ENCODE measurements around the gene ICA1.
"Not testable (repeated sequence)": the region's sequence is repeated elsewhere in the genome, so short reads cannot be mapped to it uniquely, and the experiment has no call there.

The ICA1 gene

GRCh38 chr7:8263048-8263447 is 1.1 kb upstream of the ICA1 start:
- DNase-seq (ENCODE audit: low spot score) = peak; percentile 47

GRCh38 chr7:8260871-8261694 is 884 bp downstream of the ICA1 start:
- DNase-seq (ENCODE audit: low spot score) = peak; percentile 61

- DNase-seq (ENCODE audit: low spot score) = peak; percentile 33
These were observed 2.3 kb downstream of the ICA1 start for GRCh38 chr7:8259586-8260222.

GRCh38 chr7:8258734-8259133 is 3.2 kb downstream of the ICA1 start:
- DNase-seq (ENCODE audit: low spot score) = peak; percentile 63

- no peak for DNase-seq (ENCODE audit: low spot score)
These were observed 3.8 kb downstream of the ICA1 start for GRCh38 chr7:8258166-8258565.

- peak; percentile 92 for DNase-seq (ENCODE audit: low spot score)
These were observed 6.0 kb downstream of the ICA1 start for GRCh38 chr7:8255680-8256655.

GRCh38 chr7:8254667-8255066 is 7.3 kb downstream of the ICA1 start:
- DNase-seq (ENCODE audit: low spot score) = no peak

- DNase-seq (ENCODE audit: low spot score) = no peak
These were observed 7.8 kb downstream of the ICA1 start for GRCh38 chr7:8254215-8254614.

- no peak for DNase-seq (ENCODE audit: low spot score)
These were observed 10.8 kb downstream of the ICA1 start for GRCh38 chr7:8251195-8251594.

- DNase-seq (ENCODE audit: low spot score) = no peak
These were observed 11.4 kb downstream of the ICA1 start for GRCh38 chr7:8250547-8250946.

- no peak for DNase-seq (ENCODE audit: low spot score)
These were observed 12.8 kb downstream of the ICA1 start for GRCh38 chr7:8249121-8249520.

GRCh38 chr7:8246020-8246419 is 15.9 kb downstream of the ICA1 start:
- DNase-seq (ENCODE audit: low spot score) = no peak

GRCh38 chr7:8245032-8245431 is 16.9 kb downstream of the ICA1 start:
- DNase-seq (ENCODE audit: low spot score) = not testable (repeated sequence)

- not testable (repeated sequence) for DNase-seq (ENCODE audit: low spot score)
These were observed 18.9 kb downstream of the ICA1 start for GRCh38 chr7:8243059-8243458.

- not testable (repeated sequence) for DNase-seq (ENCODE audit: low spot score)
These were observed 22.1 kb downstream of the ICA1 start for GRCh38 chr7:8239702-8240362.

GRCh38 chr7:8236780-8237407 is 25.1 kb downstream of the ICA1 start:
- peak; percentile 50 for DNase-seq (ENCODE audit: low spot score)

GRCh38 chr7:8232999-8233847 is 28.7 kb downstream of the ICA1 start:
- DNase-seq (ENCODE audit: low spot score) = peak; percentile 67

- DNase-seq (ENCODE audit: low spot score) = peak; percentile 89
These were observed 32.0 kb downstream of the ICA1 start for GRCh38 chr7:8229927-8230326.

GRCh38 chr7:8228766-8229674 is 32.9 kb downstream of the ICA1 start:
- DNase-seq (ENCODE audit: low spot score) = peak; percentile 99
